Peyer's patch (tissue), 4 donors: ENCODE data around the gene TXK. TPM values are rescaled to one million over a fixed set of nuclear protein-coding genes. Genes with fewer than 3 reads are reported as not detected.

Source experiments
- DNase-seq, 3 donors: peaks; one replicate each; pipeline ENCODE4 v3.0.0-alpha.2; 2017 to 2019
- H3K27ac ChIP-seq, 4 donors: fragments of 200-600 bp; sonication (generic); one replicate each; pipeline ENCODE4 v1.5.1; 2016 to 2019
- H3K27me3 ChIP-seq, 2 donors: fragments of 200-600 bp; sonication (generic); one replicate each; pipeline ENCODE4 v1.5.1; 2019
- H3K36me3 ChIP-seq, 3 donors: fragments of 200-600 bp; sonication (generic); one replicate each; pipeline ENCODE4 v1.5.1; 2016 to 2019
- H3K4me1 ChIP-seq, 4 donors: fragments of 200-600 bp; sonication (generic); one replicate each; pipeline ENCODE4 v1.5.1; 2016 to 2019
- H3K4me3 ChIP-seq, 4 donors: fragments of 200-600 bp; sonication (generic); 1 replicate in 3 of 4; 2 replicates in 1 of 4; pipeline ENCODE4 v1.5.1; 2016 to 2019; ENCODE audit warnings: mild to moderate bottlenecking in 1 of 4
- H3K9me3 ChIP-seq, 4 donors: fragments of 200-600 bp; sonication (generic); one replicate each; pipeline ENCODE4 v1.5.1; 2016 to 2019; ENCODE audit warnings: mild to moderate bottlenecking in 1 of 4
- CTCF ChIP-seq, 6 experiments: fragments of 450-650 bp in 4 of 6; fragments of 200-600 bp in 2 of 6; sonication (generic) in 1 of 6; IDR thresholded peaks; one replicate each; pipeline ENCODE4 v1.5.1; 2017 to 2019; ENCODE audit warnings: antibody characterized with exemption in 6 of 6, mild to moderate bottlenecking in 3 of 6, moderate library complexity in 1 of 6
- POLR2A ChIP-seq, 2 donors: fragments of 450-650 bp; IDR thresholded peaks; one replicate each; pipeline ENCODE4 v1.5.1; 2017; ENCODE audit warnings: antibody characterized with exemption in 2 of 2, mild to moderate bottlenecking in 2 of 2, moderate library complexity in 2 of 2
- total RNA-seq, 4 donors: library from RNA; depleted of rRNA; stranded (reverse); fragments of >200 nt; gene quantifications; one replicate each; pipeline ENCODE4 v1.1.0, GENCODE V29; 2016

TXK gene
- total RNA-seq, 4 donors from 2014 or later: 3.9 to 33.0 (median 9.5) TPM

DNA sequence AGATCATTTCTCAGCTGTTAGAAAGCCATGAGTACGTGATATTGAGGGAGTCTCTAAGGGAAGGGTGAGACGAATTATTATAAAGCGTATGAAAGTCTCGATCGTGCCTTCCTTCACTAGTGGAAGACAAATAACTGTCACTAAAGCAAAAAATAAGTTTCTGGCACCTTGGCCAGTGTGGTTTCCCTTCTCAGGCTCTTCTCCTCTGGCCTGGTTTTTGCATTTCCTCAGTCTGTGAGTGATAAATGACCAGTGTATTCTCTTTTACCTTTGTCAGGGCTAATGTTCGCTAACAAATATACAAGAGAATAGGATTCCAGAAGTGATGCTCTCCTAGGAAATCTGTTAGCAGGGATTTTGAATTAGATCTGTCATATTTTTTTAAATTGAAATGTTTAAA is 19.6 kb downstream of the TXK start:
- no peaks in the 10 kb centered on the region for H3K4me1 ChIP-seq
- H3K27me3 ChIP-seq: no peaks in the 10 kb centered on the region
- no peaks in the 10 kb centered on the region for H3K36me3 ChIP-seq
- no peaks in the 10 kb centered on the region for H3K9me3 ChIP-seq
- no peak overlapping the region for H3K4me3 ChIP-seq
- TF ChIP-seq POLR2A (IDR thresholded peaks at IDR 0.05) (no peak), CTCF (IDR thresholded peaks at IDR 0.05) (no peak)
- H3K27ac ChIP-seq: no peak overlapping the region
- DNase-seq: no peak

DNA sequence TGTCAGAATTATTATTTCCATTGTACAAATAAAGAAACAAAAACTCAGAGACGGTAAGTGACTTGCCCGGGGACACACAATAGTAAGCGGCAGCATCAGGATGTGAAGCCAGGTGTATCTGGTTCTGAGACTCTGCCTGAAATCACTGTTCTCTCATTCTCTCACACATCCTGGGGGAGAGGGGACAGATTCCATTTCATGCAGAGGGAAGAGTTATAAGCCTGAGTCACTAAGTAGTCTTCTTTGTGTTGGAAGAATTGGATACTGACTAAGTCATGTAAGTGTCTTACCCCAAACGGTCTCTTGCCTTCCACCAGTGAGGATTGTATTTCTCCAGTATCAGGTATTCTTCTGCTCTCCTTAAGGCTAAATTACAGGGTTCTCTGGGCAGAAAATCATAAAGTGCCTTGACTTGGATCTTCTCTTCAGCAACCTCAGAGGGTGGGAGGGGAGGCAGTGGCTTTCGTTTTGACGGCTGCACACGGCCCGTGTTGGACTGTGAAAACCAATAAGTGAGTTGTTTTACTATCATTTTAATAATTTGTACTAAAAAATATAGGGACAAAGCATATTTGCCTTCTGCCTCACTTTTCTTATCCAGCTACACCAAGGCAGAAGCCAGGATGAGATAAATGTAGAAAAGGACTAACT is 21.9 kb downstream of the TXK start:
- H3K4me1 ChIP-seq: no peaks in the 10 kb centered on the region
- H3K27ac ChIP-seq: no peak overlapping the region
- TF ChIP-seq POLR2A (IDR thresholded peaks at IDR 0.05): no peak
- no peak for TF ChIP-seq CTCF (IDR thresholded peaks at IDR 0.05)
- no peaks in the 10 kb centered on the region for H3K9me3 ChIP-seq
- no peak overlapping the region for H3K4me3 ChIP-seq
- no peak for DNase-seq
- no peaks in the 10 kb centered on the region for H3K36me3 ChIP-seq
- no peaks in the 10 kb centered on the region for H3K27me3 ChIP-seq

- H3K36me3 ChIP-seq: no peaks in the 10 kb centered on the region
- TF ChIP-seq POLR2A (IDR thresholded peaks at IDR 0.05): no peak
- no peak for TF ChIP-seq CTCF (IDR thresholded peaks at IDR 0.05)
Measured at GRCh38 chr4:48110452-48110978, 23.5 kb downstream of the TXK start.

DNA sequence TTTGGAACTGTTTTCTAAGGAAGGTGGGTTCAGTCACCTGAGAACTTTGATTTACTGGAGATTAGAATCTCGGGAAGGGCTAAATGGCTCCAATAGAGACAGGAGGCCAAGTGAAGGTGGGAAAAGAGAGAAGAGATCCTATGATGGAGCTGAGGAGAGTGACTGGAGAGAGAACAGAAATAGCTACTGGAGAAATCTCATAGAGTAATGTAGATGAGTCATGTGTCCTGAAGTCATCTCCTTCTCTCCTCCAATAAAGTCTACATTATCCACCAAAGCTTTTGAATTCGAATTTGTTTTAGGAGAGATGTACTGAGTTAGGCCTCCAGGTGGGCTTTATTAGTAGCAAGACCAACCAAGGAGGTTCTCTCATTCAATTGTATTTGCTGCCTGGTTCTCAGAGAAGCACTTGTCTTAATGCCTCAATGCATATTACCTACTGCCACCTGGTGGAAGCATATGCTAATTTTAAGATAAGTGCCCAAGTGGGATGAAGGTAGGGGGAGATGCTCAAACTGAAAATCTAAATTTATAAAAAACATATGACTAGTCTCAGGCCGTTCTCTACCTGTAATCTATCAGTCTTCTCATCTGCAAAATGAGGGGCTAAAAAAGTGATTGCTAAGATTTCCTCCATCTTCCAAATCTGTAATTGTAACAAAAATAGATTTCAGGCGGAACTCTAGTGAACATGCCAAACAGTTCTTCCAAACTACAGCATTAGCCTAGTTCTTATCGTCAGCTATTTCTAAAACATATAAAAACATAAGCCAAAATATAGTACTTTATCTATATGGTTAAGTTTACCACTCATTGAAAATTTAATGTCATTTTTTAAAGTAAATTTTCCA is 24.4 kb downstream of the TXK start:
- TF ChIP-seq POLR2A (IDR thresholded peaks at IDR 0.05): no peak
- peak; percentile 28 to 73 (median 60) for TF ChIP-seq CTCF (IDR thresholded peaks at IDR 0.05)
- H3K27ac ChIP-seq: no peak overlapping the region
- no peaks in the 10 kb centered on the region for H3K4me1 ChIP-seq
- no peaks in the 10 kb centered on the region for H3K27me3 ChIP-seq
- no peak for DNase-seq
- no peaks in the 10 kb centered on the region for H3K36me3 ChIP-seq
- no peaks in the 10 kb centered on the region for H3K9me3 ChIP-seq
- no peak overlapping the region for H3K4me3 ChIP-seq

More at GRCh38 chr4:48110452-48110978, 23.5 kb downstream of the TXK start:
- no peaks in the 10 kb centered on the region for H3K9me3 ChIP-seq
- no peak overlapping the region for H3K4me3 ChIP-seq
- H3K27ac ChIP-seq: no peak overlapping the region
- DNase-seq: no peak
- no peaks in the 10 kb centered on the region for H3K4me1 ChIP-seq
- H3K27me3 ChIP-seq: no peaks in the 10 kb centered on the region

DNA sequence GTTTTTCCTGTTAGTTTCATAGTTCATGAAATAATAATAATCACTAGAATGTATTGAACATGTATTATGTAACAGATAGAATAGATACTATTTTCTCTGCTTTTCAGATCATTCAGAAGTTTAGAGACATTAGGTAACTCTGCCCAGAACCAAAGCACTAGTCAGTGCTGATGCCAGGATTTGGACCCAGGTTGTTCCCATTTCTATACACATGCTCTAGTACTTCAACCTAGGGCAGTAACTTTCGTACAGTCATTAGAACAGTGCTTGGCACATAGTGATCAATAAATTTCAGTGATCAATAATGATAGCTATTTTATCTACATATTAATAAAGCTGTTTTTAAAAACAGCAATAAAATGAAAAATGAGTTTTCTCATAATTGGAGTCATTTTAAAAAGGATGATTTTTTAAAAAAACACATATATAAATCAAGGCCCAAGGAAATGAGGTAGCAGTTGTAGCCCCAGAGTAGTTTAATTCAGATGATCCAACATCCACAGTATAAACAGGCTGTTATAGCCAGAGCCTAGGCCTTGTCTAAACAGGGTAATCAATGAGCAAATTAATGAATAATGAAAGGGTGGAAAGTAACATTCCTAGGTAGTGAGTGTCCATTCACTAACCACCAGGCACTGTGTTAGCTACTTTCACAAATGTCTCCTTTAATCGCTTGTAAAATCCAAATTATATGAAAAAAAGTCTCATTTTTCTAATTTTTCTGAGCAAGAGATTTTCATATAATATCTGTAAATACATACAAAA is 25.6 kb downstream of the TXK start:
- DNase-seq: no peak

More for the DNA sequence above, 25.6 kb downstream of the TXK start:
- no peak overlapping the region for H3K27ac ChIP-seq
- H3K9me3 ChIP-seq: no peaks in the 10 kb centered on the region
- H3K4me3 ChIP-seq: no peak overlapping the region
- TF ChIP-seq POLR2A (IDR thresholded peaks at IDR 0.05) (no peak), CTCF (IDR thresholded peaks at IDR 0.05) (no peak)
- no peaks in the 10 kb centered on the region for H3K27me3 ChIP-seq
- no peaks in the 10 kb centered on the region for H3K4me1 ChIP-seq
- H3K36me3 ChIP-seq: no peaks in the 10 kb centered on the region
